CD4-positive, alpha-beta T cell treated with Interleukin-10 for 1 hour (primary cell): ENCODE measurements around the gene VPS39.

Experiments used
- DNase-seq: peaks from one replicate; pipeline ENCODE4 v3.0.0-alpha.2; 2020

VPS39 gene

GRCh38 chr15:42157981-42158765 is 49.9 kb downstream of the VPS39 start:
- DNase-seq: no peak

DNA sequence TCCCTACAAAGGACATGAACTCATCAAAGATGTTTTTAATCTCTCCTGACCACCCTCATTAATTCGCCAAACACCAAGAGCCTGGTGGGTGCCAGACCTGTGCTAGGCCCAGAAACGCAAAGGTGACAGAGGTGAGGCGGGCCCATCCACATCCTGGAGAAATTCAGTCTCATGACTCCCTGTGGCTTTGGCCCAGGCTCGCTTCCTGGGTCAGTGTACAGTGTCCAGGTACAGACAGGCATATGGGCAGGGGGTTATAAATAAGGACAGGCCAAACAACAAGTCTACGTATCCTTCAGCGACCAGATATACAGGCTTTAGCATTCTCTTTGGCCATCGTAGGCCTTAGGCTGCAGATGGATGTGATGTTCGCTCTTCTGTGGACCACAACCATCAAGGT is 50.7 kb downstream of the VPS39 start:
- DNase-seq: no peak

- DNase-seq: no peak
These were observed 51.7 kb downstream of the VPS39 start, which contains the start of gene PLA2G4F for GRCh38 chr15:42156243-42156922. Gene PLA2G4F, minus strand, starts transcription at chr15:42156636. Its CDS starts 87 bp downstream, at chr15:42156549.

- no peak for DNase-seq
These were observed 52.4 kb downstream of the VPS39 start for GRCh38 chr15:42155546-42156242.

GRCh38 chr15:42154956-42155355 is 53.1 kb downstream of the VPS39 start:
- DNase-seq: no peak

DNA sequence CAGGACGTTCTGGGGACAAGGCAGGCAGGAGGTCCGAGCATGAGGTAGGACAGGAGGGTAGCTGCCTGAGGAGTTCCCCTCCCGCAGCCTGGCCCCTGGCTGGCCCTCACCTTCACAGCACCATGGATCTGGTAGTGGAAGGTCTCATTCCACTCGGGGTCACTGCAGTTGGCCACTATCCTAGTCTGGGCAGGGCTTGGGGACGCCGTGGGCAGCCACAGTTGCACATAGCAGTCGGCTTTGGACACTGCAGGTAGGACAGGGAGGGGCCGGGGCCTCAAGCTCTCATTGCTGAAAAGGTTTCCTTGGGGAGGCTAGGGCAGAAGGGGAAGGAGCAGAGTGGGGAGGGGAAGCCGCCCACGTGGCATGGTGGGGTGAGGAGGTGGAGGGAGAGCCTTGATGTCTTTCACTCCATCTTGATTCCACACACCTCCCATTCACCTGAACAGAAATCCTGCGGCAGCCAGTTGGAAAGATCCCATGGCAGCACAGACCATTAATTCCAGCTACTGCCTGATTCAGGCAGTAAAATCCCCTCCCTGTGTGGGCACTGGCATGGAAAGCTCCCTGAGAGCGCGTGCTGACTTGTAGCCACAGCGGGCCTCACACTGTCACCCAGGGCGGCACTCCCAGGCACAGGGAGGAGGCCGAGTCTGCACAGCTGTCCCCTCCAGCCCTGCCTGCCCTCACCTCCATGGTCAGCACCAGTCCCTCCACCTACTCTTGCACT is 53.7 kb downstream of the VPS39 start:
- DNase-seq: no peak

DNA sequence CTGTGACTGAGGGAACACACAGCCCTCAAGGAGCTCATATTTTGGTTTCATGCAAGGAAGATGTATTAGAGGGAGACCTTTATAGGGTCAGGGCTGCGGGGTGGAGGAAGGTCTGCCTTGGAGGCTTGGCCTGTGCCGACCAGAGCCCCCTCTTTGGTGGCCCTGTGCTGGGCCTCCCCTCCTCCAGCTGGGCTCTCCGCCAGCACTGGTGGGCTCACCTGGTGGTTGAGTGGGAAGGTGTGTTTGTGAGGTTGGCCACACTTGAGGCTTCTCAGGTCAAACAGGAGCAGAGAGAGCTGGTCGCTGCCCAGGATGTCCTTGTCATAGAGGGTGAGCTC is 54.3 kb downstream of the VPS39 start:
- no peak for DNase-seq

DNA sequence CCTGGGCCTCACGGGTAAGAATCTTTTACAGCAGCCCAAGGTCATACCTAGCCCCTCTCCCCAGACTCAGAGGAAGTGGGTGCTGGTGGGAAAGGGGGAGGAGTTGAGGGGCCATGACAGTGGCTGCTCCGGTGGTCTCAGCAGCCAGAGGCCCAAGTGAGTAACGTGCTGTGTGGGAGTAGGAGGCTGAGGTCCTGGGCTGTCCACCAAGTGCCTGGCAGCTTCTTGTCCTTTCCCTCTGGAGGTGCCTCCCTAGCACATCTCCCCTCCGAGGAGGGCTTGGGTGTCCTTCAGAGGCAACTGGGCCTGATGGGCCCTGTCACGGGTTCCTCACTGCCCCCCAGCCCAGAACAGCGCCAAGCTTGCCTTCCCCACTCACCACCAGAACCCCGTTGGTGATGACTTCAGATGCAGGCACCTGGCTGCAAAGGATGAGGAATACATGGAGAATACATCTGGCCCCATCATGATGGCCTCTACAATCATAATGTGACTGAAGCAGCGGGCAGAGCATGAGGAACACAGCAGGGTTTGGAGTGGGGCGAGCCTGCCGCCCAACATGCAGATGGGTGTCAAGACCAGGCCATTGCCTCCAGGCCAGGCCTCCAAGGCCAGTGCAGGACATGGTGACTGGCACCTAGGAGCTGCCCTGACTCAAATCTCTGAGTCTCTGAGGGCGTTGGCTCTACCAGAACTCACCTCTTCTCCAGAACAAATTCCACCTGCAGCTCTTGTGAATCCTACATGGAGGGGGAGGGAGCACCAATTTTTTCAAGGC is 55.0 kb downstream of the VPS39 start:
- no peak for DNase-seq

GRCh38 chr15:42152196-42152920 is 55.7 kb downstream of the VPS39 start:
- no peak for DNase-seq

DNA sequence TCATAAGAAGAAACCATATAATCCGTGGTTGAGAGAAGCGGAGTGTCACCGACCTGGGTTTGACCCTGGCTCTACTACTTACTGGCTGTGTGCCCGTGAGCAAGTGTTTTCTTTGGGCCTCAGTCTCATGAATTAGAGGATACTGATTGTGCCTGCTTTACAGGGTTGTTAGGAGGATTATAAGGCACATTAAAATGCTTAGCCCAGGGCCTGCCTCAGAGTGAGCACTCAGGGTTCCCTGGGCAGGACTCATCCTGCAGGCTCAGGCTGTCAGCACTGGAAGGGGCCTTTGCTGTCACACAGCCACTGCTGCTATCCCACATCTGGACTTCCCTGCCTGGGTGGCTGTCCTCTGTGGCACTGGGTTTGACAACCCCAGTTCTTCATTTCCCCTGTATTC is 56.4 kb downstream of the VPS39 start:
- DNase-seq: no peak

DNA sequence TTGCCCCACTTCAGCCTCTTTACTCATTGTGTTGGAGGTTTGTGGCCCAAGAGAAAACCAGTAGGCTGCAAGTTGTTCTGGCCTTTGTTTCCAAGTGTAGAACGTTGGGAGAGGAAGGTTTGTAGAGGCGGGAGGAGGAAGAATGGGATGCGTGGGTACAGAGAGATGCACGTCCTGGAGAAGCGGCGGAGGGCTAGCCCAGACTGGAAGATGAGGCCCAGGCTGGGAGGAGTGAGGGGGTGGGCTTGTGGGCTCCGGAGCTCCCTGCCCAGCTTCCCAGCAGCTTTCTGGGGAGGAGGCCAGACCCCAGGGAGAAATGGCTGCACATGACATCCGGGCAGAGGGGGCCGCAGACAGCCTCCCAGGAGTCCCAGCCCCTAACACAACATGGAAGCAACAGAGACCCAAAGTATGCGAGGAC is 57.0 kb downstream of the VPS39 start:
- no peak for DNase-seq

GRCh38 chr15:42150219-42150970 is 57.7 kb downstream of the VPS39 start:
- no peak for DNase-seq

DNA sequence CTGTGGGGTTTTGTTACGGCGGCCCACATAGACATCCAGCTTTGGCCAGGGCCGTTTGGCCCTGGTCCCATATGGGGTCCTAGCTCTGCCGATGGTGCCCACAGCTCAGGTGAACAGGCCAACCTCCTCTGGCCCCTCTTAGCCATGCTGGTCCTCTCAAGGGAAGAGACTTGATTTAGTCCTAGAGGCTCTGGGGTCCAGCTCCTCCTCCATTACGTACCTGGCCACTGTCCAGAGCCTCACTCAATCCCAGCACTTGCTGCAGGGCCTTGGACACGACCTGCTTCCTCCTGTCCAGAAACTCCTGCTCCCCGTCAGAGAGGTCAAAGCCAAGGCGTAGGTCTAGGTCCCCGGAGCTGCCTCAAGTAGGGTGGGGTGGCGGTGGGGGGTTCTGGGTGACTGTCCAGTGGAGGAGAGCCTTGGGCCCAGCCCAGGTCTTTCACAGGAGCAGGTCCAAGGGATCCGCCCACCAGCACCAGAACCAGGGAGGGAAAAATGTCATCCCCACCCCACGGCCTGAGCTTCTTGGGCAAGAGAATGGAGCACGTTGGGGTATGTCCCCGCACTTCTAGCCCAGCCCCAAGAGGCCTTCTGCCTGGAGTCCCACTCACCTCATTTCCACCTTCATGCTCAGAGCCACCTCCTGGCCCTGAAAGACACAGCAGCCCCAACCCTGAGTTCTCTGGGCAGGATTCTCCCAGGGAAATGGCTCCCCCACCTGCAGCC is 58.4 kb downstream of the VPS39 start:
- DNase-seq: no peak

- DNase-seq: no peak
These were observed 59.2 kb downstream of the VPS39 start for GRCh38 chr15:42148808-42149492.

- no peak for DNase-seq
These were observed 60.7 kb downstream of the VPS39 start for GRCh38 chr15:42147431-42147735.

DNA sequence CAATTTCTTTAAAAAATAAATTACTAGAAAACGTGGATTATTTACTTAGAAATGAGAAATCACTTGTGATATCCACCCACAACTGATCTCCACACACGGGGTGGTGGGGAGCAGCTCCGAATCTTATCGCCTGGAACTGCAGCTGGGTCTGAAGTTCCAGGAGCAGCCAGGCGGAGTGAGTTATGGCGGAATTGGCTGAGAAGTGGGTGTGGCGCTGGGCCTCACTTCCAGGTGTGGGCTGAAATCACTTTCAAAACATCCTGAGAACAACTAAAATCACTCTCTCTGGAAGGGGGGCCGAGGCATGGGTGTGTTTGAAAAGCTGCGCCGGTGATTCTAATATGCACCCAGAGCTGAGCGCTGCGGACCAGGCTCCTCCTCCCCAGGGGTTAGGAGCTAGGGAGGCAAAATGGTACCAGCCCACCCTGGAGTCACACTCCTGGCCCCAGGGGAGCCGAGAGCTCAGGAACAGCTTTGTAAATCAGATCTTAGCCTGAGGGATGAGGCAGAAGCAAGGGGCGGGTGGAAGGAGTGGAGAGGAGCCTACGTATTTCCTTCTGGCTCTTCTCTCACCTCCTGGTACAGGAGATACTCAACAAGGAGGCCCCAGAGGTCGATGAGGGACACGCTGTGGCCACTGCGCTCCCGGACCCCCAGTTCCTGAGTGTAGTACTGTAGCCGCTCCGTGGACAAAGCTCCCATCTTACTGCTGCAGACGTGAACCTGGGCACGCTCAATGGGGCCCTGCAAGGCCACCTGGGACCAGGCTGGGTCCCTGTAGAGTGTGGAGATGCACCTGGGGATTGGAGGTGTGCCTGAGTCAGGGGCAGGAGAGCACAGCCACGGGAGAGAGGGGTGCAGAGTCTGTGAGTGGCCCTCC is 61.3 kb downstream of the VPS39 start:
- DNase-seq: no peak

DNA sequence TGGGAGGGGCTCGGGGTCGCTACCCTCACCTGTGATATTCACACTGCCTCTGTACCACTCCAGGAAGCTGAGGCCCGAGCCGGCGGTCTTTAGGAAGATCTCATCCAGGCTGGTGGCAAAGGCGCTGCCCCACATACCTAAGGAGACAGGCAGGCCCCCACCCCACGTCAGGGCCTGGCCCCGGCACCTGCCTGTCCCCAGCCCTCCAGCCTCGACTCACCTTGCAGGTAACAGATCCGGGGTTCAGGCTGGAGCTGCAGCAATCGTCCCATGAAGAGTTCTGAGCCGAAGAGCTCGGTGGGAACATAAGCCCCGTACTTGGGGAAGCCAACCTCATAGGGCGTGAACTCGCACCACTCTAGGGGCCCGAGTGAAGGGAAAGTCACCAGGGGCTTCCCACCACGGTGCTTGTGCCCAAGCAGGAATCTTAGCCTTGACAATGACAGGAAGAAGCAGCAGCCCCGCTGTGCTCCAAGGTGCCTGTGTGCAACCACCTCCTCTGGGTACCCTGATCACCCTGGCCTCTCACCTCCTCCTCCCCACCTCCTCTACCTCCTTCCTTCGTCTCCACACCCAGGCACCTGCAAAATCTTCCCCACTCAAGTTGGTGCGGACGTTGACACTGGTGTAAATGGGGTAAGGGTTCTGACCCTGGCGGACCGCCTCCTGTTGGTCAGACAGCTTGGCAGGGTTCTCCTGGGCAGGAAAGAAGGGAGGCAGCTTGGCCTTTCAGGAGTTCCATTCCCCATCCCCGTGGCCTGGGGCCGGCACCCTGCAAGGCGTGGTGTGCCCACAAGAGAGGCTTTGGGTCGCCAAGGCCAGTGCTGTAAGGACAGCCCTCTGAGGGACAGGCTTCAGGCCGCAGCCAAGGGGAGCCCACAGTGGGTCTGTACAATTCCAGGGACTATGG is 62.3 kb downstream of the VPS39 start:
- no peak for DNase-seq
